ENCODE data around the gene CAPN14.

The CAPN14 gene

GRCh38 chr2:31222071-31222470 lies 4.8 kb upstream of the CAPN14 start:
- DNase-seq, result no peak

- DNase-seq, result peak; percentile 18
Measured at GRCh38 chr2:31221544-31221943, 4.2 kb upstream of the CAPN14 start.

GRCh38 chr2:31219131-31219969 lies 2.0 kb upstream of the CAPN14 start:
- DNase-seq, result peak; percentile 41

GRCh38 chr2:31216734-31217133 lies 581 bp downstream of the CAPN14 start:
- peak; percentile 18 for DNase-seq

GRCh38 chr2:31214444-31214915 lies 2.8 kb downstream of the CAPN14 start:
- DNase-seq, result no peak

GRCh38 chr2:31213601-31214443 lies 3.5 kb downstream of the CAPN14 start:
- DNase-seq, result no peak

GRCh38 chr2:31212659-31213600 lies 4.4 kb downstream of the CAPN14 start:
- no peak for DNase-seq

- no peak for DNase-seq
Measured at GRCh38 chr2:31208240-31208639, 9.1 kb downstream of the CAPN14 start.

GRCh38 chr2:31207790-31208189 lies 9.5 kb downstream of the CAPN14 start:
- DNase-seq, result no peak

- no peak for DNase-seq
Measured at GRCh38 chr2:31205613-31206012, 11.7 kb downstream of the CAPN14 start.

GRCh38 chr2:31205186-31205585 lies 12.1 kb downstream of the CAPN14 start:
- no peak for DNase-seq

- no peak for DNase-seq
Measured at GRCh38 chr2:31204783-31205182, 12.5 kb downstream of the CAPN14 start.

- DNase-seq, result no peak
Measured at GRCh38 chr2:31203916-31204315, 13.4 kb downstream of the CAPN14 start.

- no peak for DNase-seq
Measured at GRCh38 chr2:31202833-31203232, 14.5 kb downstream of the CAPN14 start.

GRCh38 chr2:31202041-31202440 lies 15.3 kb downstream of the CAPN14 start:
- DNase-seq, result no peak

GRCh38 chr2:31200972-31201371 lies 16.3 kb downstream of the CAPN14 start:
- no peak for DNase-seq

- DNase-seq, result no peak
Measured at GRCh38 chr2:31199206-31199605, 18.1 kb downstream of the CAPN14 start.

GRCh38 chr2:31197669-31198068 lies 19.6 kb downstream of the CAPN14 start:
- DNase-seq, result no peak

GRCh38 chr2:31197166-31197565 lies 20.1 kb downstream of the CAPN14 start:
- no peak for DNase-seq

- DNase-seq, result no peak
Measured at GRCh38 chr2:31196622-31197021, 20.7 kb downstream of the CAPN14 start.

- DNase-seq, result no peak
Measured at GRCh38 chr2:31193806-31194205, 23.5 kb downstream of the CAPN14 start.

- DNase-seq, result no peak
Measured at GRCh38 chr2:31192851-31193392, 24.4 kb downstream of the CAPN14 start.
